HFFc6 (cell line): ENCODE results near the gene ACVRL1. TPM values are rescaled to one million over a fixed set of nuclear protein-coding genes. Genes with fewer than 3 reads are reported as not detected.
A peak's percentile ranks its signal among the peaks of the same experiment; 100 is the strongest.

Experiments
- DNase-seq: peaks from one replicate; pipeline ENCODE4 v3.0.0-alpha.2; 2018
- H3K27ac Mint-ChIP-seq: 2 replicates; pipeline ENCODE4 v1.8.0; 2020; ENCODE audit warnings: mild to moderate bottlenecking, mixed read lengths
- H3K27me3 Mint-ChIP-seq: 2 replicates; pipeline ENCODE4 v1.8.0; 2021; ENCODE audit warnings: mild to moderate bottlenecking, moderate library complexity, mixed read lengths; ENCODE audit not compliant: insufficient read depth
- H3K36me3 Mint-ChIP-seq: 2 replicates; pipeline ENCODE4 v1.8.0; 2021; ENCODE audit warnings: low read depth, mixed read lengths
- H3K4me1 Mint-ChIP-seq: 2 replicates; pipeline ENCODE4 v1.8.0; 2020; ENCODE audit warnings: low read depth, mixed read lengths
- H3K4me3 Mint-ChIP-seq: 2 replicates; pipeline ENCODE4 v1.8.0; 2020; ENCODE audit warnings: mild to moderate bottlenecking, moderate library complexity, mixed read lengths
- H3K9me3 Mint-ChIP-seq: 2 replicates; pipeline ENCODE4 v1.8.0; 2020; ENCODE audit warnings: mild to moderate bottlenecking, mixed read lengths
- CTCF ChIP-seq: fragments of 200-600 bp; sonication (generic); IDR thresholded peaks from 2 replicates; pipeline ENCODE4 v1.5.0; 2021; ENCODE audit warnings: antibody characterized with exemption, mild to moderate bottlenecking
- total RNA-seq, 6 experiments: library from RNA; stranded (reverse); fragmentation: NEBNext Ultra II Directional; extraction: Animal tissue kit (Norgen Biotek cat#: 25700); gene quantifications; 2 replicates in 1 of 6; 3 replicates in 5 of 6; pipeline ENCODE4 v1.2.3, GENCODE V29; 2021

Gene ACVRL1
- total RNA-seq, 6 experiments from 2014 or later = 5.4 to 13.5 (median 10.0) TPM

- Mint-ChIP-seq H3K4me1 (peaks cover 22% of the 10 kb centered on the region), H3K27ac (no peak overlapping the region), H3K9me3 (no peaks in the 10 kb centered on the region), H3K4me3 (no peak overlapping the region), H3K27me3 (peaks cover 5% of the 10 kb centered on the region), H3K36me3 (no peaks in the 10 kb centered on the region)
- no peak for DNase-seq
- TF ChIP-seq CTCF = no peak
Measured at GRCh38 chr12:51921017-51921725, 13.9 kb downstream of the ACVRL1 start.

GRCh38 chr12:51922146-51922545, 14.8 kb downstream of the ACVRL1 start:
- no peaks in the 10 kb centered on the region for H3K9me3 Mint-ChIP-seq
- H3K27me3 Mint-ChIP-seq = peaks cover 5% of the 10 kb centered on the region
- peaks cover 24% of the 10 kb centered on the region for H3K4me1 Mint-ChIP-seq
- H3K27ac Mint-ChIP-seq = 0 out of 2 replicates have a peak overlapping the region, but pooled peaks have one; percentile 69
- H3K4me3 Mint-ChIP-seq = no peak overlapping the region
- no peak for DNase-seq
- no peaks in the 10 kb centered on the region for H3K36me3 Mint-ChIP-seq
- no peak for TF ChIP-seq CTCF

GRCh38 chr12:51922762-51923505, 15.6 kb downstream of the ACVRL1 start:
- no peaks in the 10 kb centered on the region for H3K36me3 Mint-ChIP-seq
- peak; percentile 22 for DNase-seq
- peaks cover 5% of the 10 kb centered on the region for H3K27me3 Mint-ChIP-seq
- no peak for TF ChIP-seq CTCF
- peak overlapping the region; percentile 76 for H3K4me3 Mint-ChIP-seq
- no peaks in the 10 kb centered on the region for H3K9me3 Mint-ChIP-seq
- H3K27ac Mint-ChIP-seq = peak overlapping the region; percentile 69
- peaks cover 24% of the 10 kb centered on the region for H3K4me1 Mint-ChIP-seq

GRCh38 chr12:51923506-51924365, 16.4 kb downstream of the ACVRL1 start:
- no peak for DNase-seq
- Mint-ChIP-seq H3K9me3 (no peaks in the 10 kb centered on the region), H3K27me3 (peaks cover 7% of the 10 kb centered on the region), H3K27ac (peak overlapping the region; percentile 53), H3K4me1 (peaks cover 24% of the 10 kb centered on the region), H3K4me3 (peak overlapping the region; percentile 76), H3K36me3 (no peaks in the 10 kb centered on the region)
- peak; percentile 94 for TF ChIP-seq CTCF

GRCh38 chr12:51924551-51925319, 17.4 kb downstream of the ACVRL1 start:
- Mint-ChIP-seq H3K4me1 (peaks cover 24% of the 10 kb centered on the region), H3K27me3 (peaks cover 7% of the 10 kb centered on the region), H3K9me3 (no peaks in the 10 kb centered on the region), H3K36me3 (no peaks in the 10 kb centered on the region), H3K27ac (no peak overlapping the region), H3K4me3 (no peak overlapping the region)
- DNase-seq = no peak
- no peak for TF ChIP-seq CTCF
